AG10803 (cell line): ENCODE results near the gene FOXJ1.

ENCODE experiments used
- DNase-seq: peaks from one replicate; pipeline ENCODE4 v3.0.0; 2010; ENCODE audit warnings: low read depth
- H3K4me3 ChIP-seq: 2 replicates; pipeline ENCODE4 v1.5.1; 2011; ENCODE audit warnings: mild to moderate bottlenecking, low read length, control low read depth
- TF ChIP-seq, protein P1 (sequence below): conservative IDR thresholded peaks from 2 replicates; pipeline ENCODE4 v1.5.1; 2011; ENCODE audit warnings: mild to moderate bottlenecking, low read length, control low read depth, inconsistent platforms

FOXJ1 gene

GRCh38 chr17:76089680-76090516 lies 51.1 kb downstream of the FOXJ1 start:
- no peak for DNase-seq
- no peak overlapping the region for H3K4me3 ChIP-seq
- TF ChIP-seq, protein P1, sequence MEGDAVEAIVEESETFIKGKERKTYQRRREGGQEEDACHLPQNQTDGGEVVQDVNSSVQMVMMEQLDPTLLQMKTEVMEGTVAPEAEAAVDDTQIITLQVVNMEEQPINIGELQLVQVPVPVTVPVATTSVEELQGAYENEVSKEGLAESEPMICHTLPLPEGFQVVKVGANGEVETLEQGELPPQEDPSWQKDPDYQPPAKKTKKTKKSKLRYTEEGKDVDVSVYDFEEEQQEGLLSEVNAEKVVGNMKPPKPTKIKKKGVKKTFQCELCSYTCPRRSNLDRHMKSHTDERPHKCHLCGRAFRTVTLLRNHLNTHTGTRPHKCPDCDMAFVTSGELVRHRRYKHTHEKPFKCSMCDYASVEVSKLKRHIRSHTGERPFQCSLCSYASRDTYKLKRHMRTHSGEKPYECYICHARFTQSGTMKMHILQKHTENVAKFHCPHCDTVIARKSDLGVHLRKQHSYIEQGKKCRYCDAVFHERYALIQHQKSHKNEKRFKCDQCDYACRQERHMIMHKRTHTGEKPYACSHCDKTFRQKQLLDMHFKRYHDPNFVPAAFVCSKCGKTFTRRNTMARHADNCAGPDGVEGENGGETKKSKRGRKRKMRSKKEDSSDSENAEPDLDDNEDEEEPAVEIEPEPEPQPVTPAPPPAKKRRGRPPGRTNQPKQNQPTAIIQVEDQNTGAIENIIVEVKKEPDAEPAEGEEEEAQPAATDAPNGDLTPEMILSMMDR: no peak

DNA sequence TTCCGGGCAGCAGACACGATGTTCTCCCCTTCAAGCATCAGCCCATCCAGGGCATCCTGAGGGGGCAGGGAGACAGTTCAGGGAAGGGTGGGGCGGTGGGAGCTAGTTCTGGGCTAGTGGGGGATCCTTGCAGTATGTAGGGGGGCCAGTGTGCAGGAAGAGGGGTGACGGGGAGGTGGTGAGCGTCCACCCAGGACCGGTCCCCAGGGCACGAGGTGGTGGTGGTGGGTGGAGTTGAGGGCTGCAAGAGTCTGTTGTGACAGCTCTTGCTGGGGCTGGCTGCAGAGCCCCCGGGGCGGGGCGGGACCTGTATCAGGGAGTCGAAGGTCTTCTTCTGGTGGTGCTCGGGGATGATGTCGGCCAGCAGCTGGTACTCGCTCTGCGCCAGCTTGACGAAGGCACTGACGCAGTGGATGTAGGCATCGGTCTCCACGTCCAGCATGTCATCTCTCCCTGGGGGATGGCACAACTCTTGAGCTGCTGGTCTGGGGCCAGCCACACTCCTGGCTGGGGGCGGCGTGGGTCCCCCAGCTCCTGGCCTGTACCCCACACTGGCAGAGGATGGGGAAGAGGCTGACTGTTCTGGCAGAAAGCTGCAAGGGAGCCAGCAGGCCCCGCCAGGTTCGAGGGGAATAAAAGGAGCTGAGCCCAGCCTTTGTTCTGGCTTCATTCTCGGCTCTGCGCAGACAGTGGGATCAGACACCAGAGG lies 52.0 kb downstream of the FOXJ1 start:
- TF ChIP-seq, protein P1: no peak
- no peak for DNase-seq
- H3K4me3 ChIP-seq: no peak overlapping the region

DNA sequence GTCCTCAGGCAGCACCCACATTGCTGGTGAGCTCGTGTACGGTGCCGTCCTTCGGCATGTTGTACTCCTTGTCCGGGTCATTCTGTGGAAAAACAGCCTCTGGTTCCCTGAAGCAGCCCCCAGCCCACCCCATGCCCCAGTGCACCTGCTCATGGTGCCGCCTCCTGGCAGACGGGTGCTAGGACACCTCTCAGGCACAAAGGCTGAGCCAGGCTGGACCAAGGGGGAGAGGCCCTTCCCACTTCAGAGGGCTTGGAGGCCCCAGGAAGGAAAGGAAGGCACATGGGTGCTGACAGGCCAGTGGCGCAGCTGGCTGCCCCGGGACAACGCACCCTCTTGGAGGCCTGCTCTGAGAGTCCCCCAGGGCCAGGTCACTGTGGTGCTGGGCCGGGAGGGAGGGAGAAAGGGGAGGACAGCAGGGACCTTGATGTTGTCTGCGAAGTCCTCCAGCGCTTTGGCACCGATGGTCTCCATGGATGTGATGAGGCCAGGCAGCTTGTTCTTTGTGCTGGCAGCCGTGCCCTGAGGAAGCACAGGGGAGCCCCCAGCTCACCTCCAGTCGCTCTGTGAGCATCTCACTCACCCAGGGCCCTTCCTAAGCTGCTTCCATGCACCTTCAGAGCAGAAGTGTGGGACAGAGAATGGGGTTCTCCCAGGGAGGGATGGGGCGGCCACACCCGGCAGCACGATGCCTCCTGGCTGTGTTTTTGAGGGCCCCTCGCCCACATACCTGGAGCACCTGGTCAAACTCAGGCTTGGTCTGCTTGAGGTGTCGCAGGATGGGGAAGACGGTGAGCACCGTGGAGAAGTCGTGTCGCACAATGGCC lies 52.8 kb downstream of the FOXJ1 start:
- DNase-seq: no peak
- H3K4me3 ChIP-seq: no peak overlapping the region
- TF ChIP-seq, protein P1: no peak

DNA sequence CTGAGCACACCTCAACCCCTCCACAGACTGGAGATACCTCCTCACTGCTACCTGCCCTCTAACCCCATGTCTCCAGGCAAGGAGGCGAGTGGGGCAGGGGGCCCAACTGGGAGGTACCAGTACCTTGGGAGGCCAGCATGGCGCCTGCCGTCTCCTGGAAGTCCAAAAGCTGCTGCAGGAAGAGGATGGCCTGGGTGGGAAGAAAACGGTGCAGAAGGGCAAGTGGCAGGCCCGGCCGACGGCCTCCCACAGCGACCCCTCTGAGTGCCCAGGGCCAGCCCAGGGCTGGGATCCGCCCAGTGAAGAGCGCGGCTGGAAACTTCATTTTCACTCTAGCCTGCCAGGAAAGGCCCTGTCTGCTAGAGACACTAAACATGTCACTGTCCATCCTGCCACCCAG lies 53.5 kb downstream of the FOXJ1 start:
- DNase-seq: no peak
- TF ChIP-seq, protein P1: no peak
- no peak overlapping the region for H3K4me3 ChIP-seq

DNA sequence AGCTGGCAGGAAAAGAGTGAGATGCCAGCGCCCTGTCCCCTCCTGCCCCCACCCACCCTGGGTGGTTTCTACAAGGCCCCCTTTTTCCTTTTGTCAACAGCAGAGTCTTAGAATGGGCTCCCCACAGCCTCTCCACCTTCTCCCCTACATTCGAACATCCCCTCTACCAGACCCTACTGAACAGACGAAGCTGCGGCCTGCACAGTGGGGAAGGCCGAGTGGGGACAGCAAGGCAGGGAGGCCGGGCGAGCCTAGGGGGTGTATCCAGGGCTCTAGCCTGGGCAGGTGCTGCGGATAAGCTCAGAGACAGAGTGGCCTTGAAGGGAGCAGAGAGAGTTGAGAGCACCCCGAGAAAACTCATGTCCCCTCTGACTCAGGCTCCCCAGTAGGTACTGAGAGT lies 54.7 kb downstream of the FOXJ1 start:
- DNase-seq: no peak
- H3K4me3 ChIP-seq: no peak overlapping the region
- TF ChIP-seq, protein P1: no peak
